ENCODE results near the gene NMNAT2. TPM values are rescaled to one million over a fixed set of nuclear protein-coding genes. Genes with fewer than 3 reads are reported as not detected.

NMNAT2 gene
- total and polyA plus RNA-seq, 2 of the 4 experiments (the other 2 are of a cell fraction) = 0.36 to 2.4 TPM

DNA sequence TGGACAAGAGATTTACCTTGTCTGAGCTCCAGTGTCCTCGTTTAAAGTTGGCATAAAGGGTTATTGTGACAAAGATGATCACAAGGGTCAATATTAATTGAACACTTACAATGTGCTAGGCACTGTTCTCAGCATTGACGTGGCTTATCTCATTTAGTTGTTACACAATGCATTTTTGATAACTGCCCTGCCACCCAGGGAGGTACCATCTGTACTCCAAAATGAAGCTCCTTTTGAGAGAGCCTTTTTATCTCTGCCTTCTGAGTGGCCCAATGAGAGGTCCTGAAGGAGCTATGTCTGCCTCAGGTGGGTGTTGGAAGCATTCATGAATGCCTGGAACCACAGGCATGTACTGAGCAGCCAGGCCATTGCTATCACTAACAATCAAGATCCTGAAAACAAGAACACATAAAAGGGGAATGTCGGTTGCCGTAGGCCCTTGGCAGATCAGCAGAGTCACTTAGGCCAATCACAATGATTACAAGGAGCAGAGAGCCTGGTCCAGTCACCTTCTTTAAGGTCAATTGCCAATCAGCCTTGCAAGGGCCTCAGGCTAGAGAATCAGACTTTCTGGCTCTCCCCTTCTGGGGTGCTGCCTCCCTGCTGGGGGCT, 78.5 kb downstream of the NMNAT2 start:
- no peak for DNase-seq
- H2BK5ac ChIP-seq (ENCODE audit: low read depth, low read length, poor library complexity, severe bottlenecking) = no peak overlapping the region
- no peak overlapping the region for H2AFZ ChIP-seq (replicated peaks; ENCODE audit: low read length, poor library complexity)
- H3K23ac ChIP-seq (ENCODE audit: low read depth, low read length) = no peak overlapping the region
- in situ Hi-C loops (cut with MboI; ENCODE audit: low sequenced_read_pairs) (no loop called here), dilution Hi-C loops (cut with HindIII; ENCODE audit: low sequenced_read_pairs, unreplicated experiment) (no loop called here), intact Hi-C loops (cut with micrococcal nuclease) (no loop called here)
- no peaks in the 10 kb centered on the region for H4K20me1 ChIP-seq (ENCODE audit: insufficient read depth, low read length)
- no peak overlapping the region for H2BK15ac ChIP-seq (ENCODE audit: low read depth, low read length)
- ChIA-PET CTCF (interaction anchor here (0.7 kb wide), 1 partner anchor 13 kb away, joined by 5 read pairs; no protein-coding TSS in a partner anchor), POLR2A (ENCODE audit: unreplicated experiment) (no interaction called here)
- H3K79me1 ChIP-seq (ENCODE audit: low read depth in 1 of 2, low read length in 2 of 2) = no peaks in the 10 kb centered on the region
- WGBS, 2 experiments (ENCODE audit: extremely low coverage in 2 of 2, insufficient read length in 1 of 2) = no CpG with 5 or more reads among the region's 4 CpGs
- no peak overlapping the region for H3K4me3 ChIP-seq (ENCODE audit: insufficient read depth, low read depth, low read length)
- no peak for ATAC-seq (ENCODE audit: low read depth)
- H4K8ac ChIP-seq (ENCODE audit: low read depth in 2 of 2, low read length in 2 of 2) = no peak overlapping the region
- no peaks in the 10 kb centered on the region for H3K36me3 ChIP-seq (ENCODE audit: control insufficient read depth, insufficient read depth, low read length)
- H3K4me1 ChIP-seq (ENCODE audit: control insufficient read depth, insufficient read depth, low read length) = no peaks in the 10 kb centered on the region
- no peak overlapping the region for H2AK5ac ChIP-seq (ENCODE audit: low read depth, low read length)
- H3K4me2 ChIP-seq (ENCODE audit: low read depth, low read length) = no peak overlapping the region
- no peak overlapping the region for H3K27ac ChIP-seq (ENCODE audit: insufficient read depth, low read length)
- no peak overlapping the region for H3K4ac ChIP-seq (ENCODE audit: low read depth, low read length)
- H3K9me3 ChIP-seq (ENCODE audit: control insufficient read depth, insufficient read depth, low read length) = no peaks in the 10 kb centered on the region; the same call in 1 of the 2 replicates
- peaks cover 16% of the 10 kb centered on the region for H3K27me3 ChIP-seq (ENCODE audit: control insufficient read depth, insufficient read depth, low read length)
- H2BK120ac ChIP-seq (ENCODE audit: low read depth, low read length) = no peak overlapping the region
- H3K18ac ChIP-seq (ENCODE audit: low read depth, low read length) = no peak overlapping the region
- peak overlapping the region; percentile 35 for H2AK9ac ChIP-seq (replicated peaks; ENCODE audit: low read depth, low read length, poor library complexity)
- H3K14ac ChIP-seq (replicated peaks; ENCODE audit: low read depth, low read length) = no peak overlapping the region
- H3K9ac ChIP-seq (ENCODE audit: low read depth, low read length) = no peak overlapping the region
- no TSS peak for BruUV-seq (replicated peaks)
- no peak overlapping the region for H2BK20ac ChIP-seq (ENCODE audit: low read depth, low read length)
- TF ChIP-seq CHD1 (IDR thresholded peaks at IDR 0.05; ENCODE audit: low read depth, low read length) (no peak), POLR2A (IDR thresholded peaks at IDR 0.05; ENCODE audit: low read depth, low read length) (no peak), RFX5 (IDR thresholded peaks at IDR 0.05; ENCODE audit: low read depth, low read length) (no peak), SMC3 (IDR thresholded peaks at IDR 0.05; ENCODE audit: low read depth, low read length) (no peak), USF2 (IDR thresholded peaks at IDR 0.05; ENCODE audit: low read depth, low read length) (no peak), RCOR1 (IDR thresholded peaks at IDR 0.05; ENCODE audit: insufficient replicate concordance, low read length) (no peak), ELK1 (IDR thresholded peaks at IDR 0.05; ENCODE audit: borderline replicate concordance, low read depth, low read length) (no peak), BHLHE40 (IDR thresholded peaks at IDR 0.05; ENCODE audit: low read depth, low read length) (no peak), CEBPB (IDR thresholded peaks at IDR 0.05; ENCODE audit: low read depth, low read length) (no peak), MAZ (IDR thresholded peaks at IDR 0.05; ENCODE audit: borderline replicate concordance, low read depth, low read length) (no peak), NFE2L2 (IDR thresholded peaks at IDR 0.05; ENCODE audit: low read depth, low read length) (no peak), RAD21 (IDR thresholded peaks at IDR 0.05; ENCODE audit: low read length) (no peak), FOS (IDR thresholded peaks at IDR 0.05; ENCODE audit: low read depth, low read length) (no peak), MAFK (IDR thresholded peaks at IDR 0.05; ENCODE audit: low read depth, low read length) (no peak)
- TF ChIP-seq, protein P1, sequence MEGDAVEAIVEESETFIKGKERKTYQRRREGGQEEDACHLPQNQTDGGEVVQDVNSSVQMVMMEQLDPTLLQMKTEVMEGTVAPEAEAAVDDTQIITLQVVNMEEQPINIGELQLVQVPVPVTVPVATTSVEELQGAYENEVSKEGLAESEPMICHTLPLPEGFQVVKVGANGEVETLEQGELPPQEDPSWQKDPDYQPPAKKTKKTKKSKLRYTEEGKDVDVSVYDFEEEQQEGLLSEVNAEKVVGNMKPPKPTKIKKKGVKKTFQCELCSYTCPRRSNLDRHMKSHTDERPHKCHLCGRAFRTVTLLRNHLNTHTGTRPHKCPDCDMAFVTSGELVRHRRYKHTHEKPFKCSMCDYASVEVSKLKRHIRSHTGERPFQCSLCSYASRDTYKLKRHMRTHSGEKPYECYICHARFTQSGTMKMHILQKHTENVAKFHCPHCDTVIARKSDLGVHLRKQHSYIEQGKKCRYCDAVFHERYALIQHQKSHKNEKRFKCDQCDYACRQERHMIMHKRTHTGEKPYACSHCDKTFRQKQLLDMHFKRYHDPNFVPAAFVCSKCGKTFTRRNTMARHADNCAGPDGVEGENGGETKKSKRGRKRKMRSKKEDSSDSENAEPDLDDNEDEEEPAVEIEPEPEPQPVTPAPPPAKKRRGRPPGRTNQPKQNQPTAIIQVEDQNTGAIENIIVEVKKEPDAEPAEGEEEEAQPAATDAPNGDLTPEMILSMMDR (conservative IDR thresholded peaks at IDR 0.05; ENCODE audit: low read depth, low read length) = no peak
- no peak overlapping the region for H4K5ac ChIP-seq (ENCODE audit: low read depth, low read length)
- H4K91ac ChIP-seq (ENCODE audit: insufficient read depth, low read depth, low read length) = no peak overlapping the region
- no peak overlapping the region for H3K56ac ChIP-seq (ENCODE audit: extremely low read depth, insufficient read depth, low read length)
- no peaks in the 10 kb centered on the region for H3K9me1 ChIP-seq (ENCODE audit: insufficient read depth, low read length)

Data from IMR-90 (cell line).